Mesenchymal stem cell (in vitro differentiated cells and primary cell): Measurements from ENCODE around the gene PITHD1.

Experiments used
- DNase-seq: peaks from one replicate; pipeline ENCODE4 v3.0.0-alpha.2; 2013
- H2AFZ ChIP-seq: one replicate; pipeline ENCODE4 v1.6.1; 2013; ENCODE audit warnings: low read depth, mild to moderate bottlenecking, control low read depth, inconsistent platforms, low read length, moderate library complexity
- H2AK5ac ChIP-seq: 2 replicates; pipeline ENCODE4 v1.6.1; 2013; ENCODE audit warnings: low read length, moderate library complexity, mild to moderate bottlenecking, inconsistent platforms; ENCODE audit not compliant: severe bottlenecking
- H2BK120ac ChIP-seq: one replicate; pipeline ENCODE4 v1.6.1; 2013; ENCODE audit warnings: low read depth, mild to moderate bottlenecking, inconsistent platforms, low read length, moderate library complexity
- H2BK12ac ChIP-seq, 2 experiments: one replicate each; pipeline ENCODE4 v1.6.1; 2013; ENCODE audit warnings: inconsistent platforms in 2 of 2, low read length in 2 of 2, mild to moderate bottlenecking in 2 of 2, moderate library complexity in 2 of 2, control low read depth in 1 of 2
- H2BK15ac ChIP-seq: one replicate; pipeline ENCODE4 v1.6.1; 2013; ENCODE audit warnings: mild to moderate bottlenecking, low read depth, inconsistent platforms; ENCODE audit not compliant: poor library complexity, severe bottlenecking
- H2BK5ac ChIP-seq: 2 replicates; pipeline ENCODE4 v1.6.1; 2013; ENCODE audit warnings: low read depth, mild to moderate bottlenecking, low read length, control low read depth, inconsistent platforms; ENCODE audit not compliant: poor library complexity, severe bottlenecking
- H3K14ac ChIP-seq, 2 experiments: one replicate each; pipeline ENCODE4 v1.6.1; 2013; ENCODE audit warnings: inconsistent platforms in 2 of 2, low read length in 2 of 2, control low read depth in 1 of 2, mild to moderate bottlenecking in 1 of 2, moderate library complexity in 1 of 2
- H3K18ac ChIP-seq, 2 experiments: one replicate each; pipeline ENCODE4 v1.6.1; 2013; ENCODE audit warnings: inconsistent platforms in 2 of 2, low read length in 2 of 2, control low read depth in 1 of 2, low read depth in 1 of 2, mild to moderate bottlenecking in 1 of 2
- H3K23ac ChIP-seq, 2 experiments: one replicate each; pipeline ENCODE4 v1.6.1; 2013; ENCODE audit warnings: inconsistent platforms in 2 of 2, low read length in 2 of 2, mild to moderate bottlenecking in 2 of 2, moderate library complexity in 2 of 2, control low read depth in 1 of 2
- H3K27ac ChIP-seq: 2 replicates; pipeline ENCODE4 v1.5.1; 2013; ENCODE audit warnings: mild to moderate bottlenecking, moderate library complexity, low read length, control low read depth, inconsistent platforms; ENCODE audit not compliant: poor library complexity, severe bottlenecking
- H3K27me3 ChIP-seq, 2 experiments: 2 replicates each; pipeline versions ENCODE4 v1.6.1 to v1.7.0; 2013; ENCODE audit warnings: low read length in 2 of 2, mild to moderate bottlenecking in 2 of 2, moderate library complexity in 2 of 2, control low read depth in 1 of 2, inconsistent platforms in 1 of 2; ENCODE audit not compliant: control insufficient read depth in 1 of 2, insufficient read depth in 1 of 2
- H3K36me3 ChIP-seq, 2 experiments: 2 replicates each; pipeline versions ENCODE4 v1.6.1 to v1.7.0; 2013; ENCODE audit warnings: low read length in 2 of 2, control low read depth in 1 of 2, inconsistent platforms in 1 of 2, low read depth in 1 of 2, mild to moderate bottlenecking in 1 of 2; ENCODE audit not compliant: insufficient read depth in 2 of 2, control insufficient read depth in 1 of 2
- H3K4ac ChIP-seq, 2 experiments: one replicate each; pipeline ENCODE4 v1.6.1; 2013; ENCODE audit warnings: inconsistent platforms in 2 of 2, low read length in 2 of 2, mild to moderate bottlenecking in 2 of 2, moderate library complexity in 2 of 2, control low read depth in 1 of 2, low read depth in 1 of 2
- H3K4me1 ChIP-seq: 2 replicates; pipeline ENCODE4 v1.6.1; 2013; ENCODE audit warnings: low read depth, low read length, control low read depth; ENCODE audit not compliant: control insufficient read depth, insufficient read depth
- H3K4me2 ChIP-seq: 2 replicates; pipeline ENCODE4 v1.6.1; 2013; ENCODE audit warnings: low read length, mild to moderate bottlenecking, inconsistent platforms; ENCODE audit not compliant: poor library complexity, severe bottlenecking
- H3K4me3 ChIP-seq, 2 experiments: 2 replicates each; pipeline versions ENCODE4 v1.5.1 to v1.7.0; 2013; ENCODE audit warnings: low read length in 2 of 2, mild to moderate bottlenecking in 2 of 2, control low read depth in 1 of 2, low read depth in 1 of 2; ENCODE audit not compliant: insufficient read depth in 1 of 2
- H3K79me1 ChIP-seq: replicated peaks from 2 replicates; pipeline ENCODE4 v1.6.1; 2013; ENCODE audit warnings: mild to moderate bottlenecking, control low read depth, low read length, inconsistent platforms; ENCODE audit not compliant: poor library complexity, severe bottlenecking
- H3K9ac ChIP-seq: 2 replicates; pipeline ENCODE4 v1.7.0; 2013; ENCODE audit warnings: mild to moderate bottlenecking, low read length, moderate library complexity
- H3K9me3 ChIP-seq: 2 replicates; pipeline ENCODE4 v1.7.0; 2013; ENCODE audit warnings: mild to moderate bottlenecking, low read length; ENCODE audit not compliant: control insufficient read depth
- H4K8ac ChIP-seq: one replicate; pipeline ENCODE4 v1.6.1; 2013; ENCODE audit warnings: inconsistent platforms, mild to moderate bottlenecking, low read length, moderate library complexity
- H4K91ac ChIP-seq: one replicate; pipeline ENCODE4 v1.6.1; 2013; ENCODE audit warnings: mild to moderate bottlenecking, low read length, inconsistent platforms
- WGBS: methylation state at CpG from one replicate; pipeline ENCODE4 v1.1.7; 2013; ENCODE audit warnings: mixed read lengths; 5-methylcytosine and 5-hydroxymethylcytosine counted together

PITHD1 gene

DNA sequence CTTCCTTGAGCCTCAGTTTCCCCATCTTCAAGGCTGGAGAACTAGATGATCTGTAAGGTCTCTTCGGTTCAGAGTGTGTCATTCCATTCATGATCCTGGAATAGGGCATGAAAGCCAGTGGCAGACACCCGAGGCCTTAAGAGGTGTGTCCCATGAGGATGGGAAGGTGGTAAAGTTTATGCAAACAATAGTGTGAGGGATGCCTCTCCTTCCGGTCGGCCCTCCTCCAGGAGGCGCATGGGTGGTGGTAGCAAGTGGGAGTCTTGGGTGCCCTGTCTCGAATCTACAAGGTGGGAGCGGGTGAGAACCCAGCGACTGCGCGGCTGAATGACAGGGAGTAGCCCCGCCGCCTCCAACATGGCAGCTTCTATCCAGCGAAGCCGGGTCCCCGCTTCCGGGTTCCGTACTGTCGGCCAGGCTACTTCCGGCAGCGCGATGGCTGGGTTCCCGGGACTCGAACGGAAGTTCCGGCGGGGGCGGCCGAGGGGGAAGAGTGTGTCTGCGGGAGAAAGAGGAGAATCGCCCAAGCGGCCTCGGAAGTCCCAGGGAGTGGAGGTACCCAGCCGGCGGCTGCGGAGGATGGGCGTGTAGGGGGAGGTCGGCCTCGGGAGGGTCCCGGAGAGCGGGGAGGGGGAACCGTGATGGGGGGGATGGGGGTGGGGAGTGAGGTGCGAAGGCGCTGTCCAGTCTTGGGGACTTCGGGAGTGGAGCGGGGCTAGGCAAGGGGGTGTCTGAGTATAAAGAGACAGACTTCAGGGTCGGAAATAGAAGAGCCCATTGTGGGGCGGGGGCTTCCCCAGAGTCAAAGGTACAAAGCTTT is 12.7 kb downstream of the PITHD1 start, which contains the start of gene LYPLA2:
TSS of gene LYPLA2 (plus strand) at position 450 of the 820 bp plus-strand sequence. CDS start 1,538 bp downstream, outside the sequence.
- H2AFZ ChIP-seq, result peak within 1 kb of the TSS; percentile 55
- H2BK12ac ChIP-seq, result peak within 1 kb of the TSS; percentile 34 to 69
- peak within 1 kb of the TSS; percentile 49 for H2BK5ac ChIP-seq
- peaks cover 41 to 45% of the 10 kb centered on the region in 2 experiments for H3K36me3 ChIP-seq
- peak; percentile 93 for DNase-seq
- H3K4me1 ChIP-seq, result peaks cover 28% of the 10 kb centered on the region
- H2AK5ac ChIP-seq, result peak within 1 kb of the TSS; percentile 7
- H3K14ac ChIP-seq, result peak within 1 kb of the TSS in 1 of 2 experiments; percentile 57
- H3K4me2 ChIP-seq, result peak within 1 kb of the TSS; percentile 67
- no peaks in the 10 kb centered on the region for H3K27me3 ChIP-seq
- H3K27ac ChIP-seq, result peak within 1 kb of the TSS; percentile 87
- H3K79me1 ChIP-seq, result peaks cover 13% of the 10 kb centered on the region
- peak within 1 kb of the TSS in 1 of 2 experiments; percentile 84 for H3K23ac ChIP-seq
- H3K4me3 ChIP-seq, result peak within 1 kb of the TSS; percentile 82 to 99
- 1% methylated on average over 47 of the region's 47 CpGs for WGBS
- H2BK120ac ChIP-seq, result peak within 1 kb of the TSS; percentile 78
- H2BK15ac ChIP-seq, result peak within 1 kb of the TSS; percentile 13
- peak within 1 kb of the TSS; percentile 97 for H4K8ac ChIP-seq
- peak within 1 kb of the TSS; percentile 79 to 96 for H3K4ac ChIP-seq
- H3K9ac ChIP-seq, result peak within 1 kb of the TSS; percentile 94
- H3K18ac ChIP-seq, result peak within 1 kb of the TSS; percentile 80 to 94
- peak within 1 kb of the TSS; percentile 83 for H4K91ac ChIP-seq
- H3K9me3 ChIP-seq, result no peaks in the 10 kb centered on the region

- H4K8ac ChIP-seq, result no peak overlapping the region
- no peaks in the 10 kb centered on the region for H3K9me3 ChIP-seq
- peak overlapping the region in 1 of 2 experiments; percentile 57 for H3K14ac ChIP-seq
- peak overlapping the region; percentile 94 for H3K9ac ChIP-seq
- peak overlapping the region; percentile 64 for H3K4me2 ChIP-seq
- under 1% methylated on average over 15 of the region's 15 CpGs for WGBS
- no peak overlapping the region for H4K91ac ChIP-seq
- no peak for DNase-seq
- H3K4me3 ChIP-seq, result peak overlapping the region; percentile 82 to 99
- peak overlapping the region; percentile 55 for H2AFZ ChIP-seq
- H3K4ac ChIP-seq, result peak overlapping the region; percentile 41 to 63
- H3K36me3 ChIP-seq, result peaks cover 45 to 46% of the 10 kb centered on the region in 2 experiments
- peaks cover 18% of the 10 kb centered on the region for H3K79me1 ChIP-seq
- H3K27ac ChIP-seq, result peak overlapping the region; percentile 0
- peak overlapping the region in 1 of 2 experiments; percentile 84 for H3K23ac ChIP-seq
- no peak overlapping the region for H2BK15ac ChIP-seq
- H3K4me1 ChIP-seq, result peaks cover 30% of the 10 kb centered on the region
- no peak overlapping the region for H2BK12ac ChIP-seq
- peak overlapping the region; percentile 1 for H2AK5ac ChIP-seq
- peak overlapping the region; percentile 78 for H2BK120ac ChIP-seq
- H3K27me3 ChIP-seq, result no peaks in the 10 kb centered on the region
- H2BK5ac ChIP-seq, result peak overlapping the region; percentile 49
- H3K18ac ChIP-seq, result peak overlapping the region; percentile 7 to 80
Observed at GRCh38 chr1:23791516-23792047, 13.4 kb downstream of the PITHD1 start.

GRCh38 chr1:23792151-23792945 is 14.1 kb downstream of the PITHD1 start:
- no peak for DNase-seq
- H4K8ac ChIP-seq, result no peak overlapping the region
- H2AK5ac ChIP-seq, result peak overlapping the region; percentile 18
- H2BK5ac ChIP-seq, result no peak overlapping the region
- H3K23ac ChIP-seq, result peak overlapping the region in 1 of 2 experiments; percentile 68
- peak overlapping the region in 1 of 2 experiments; percentile 15 for H3K14ac ChIP-seq
- peak overlapping the region; percentile 64 for H3K4me2 ChIP-seq
- H4K91ac ChIP-seq, result peak overlapping the region; percentile 46
- H2BK120ac ChIP-seq, result no peak overlapping the region
- H3K36me3 ChIP-seq, result peaks cover 44 to 50% of the 10 kb centered on the region in 2 experiments
- no peak overlapping the region for H3K4ac ChIP-seq
- H2BK15ac ChIP-seq, result no peak overlapping the region
- peak overlapping the region; percentile 94 for H3K9ac ChIP-seq
- peak overlapping the region; percentile 82 to 99 for H3K4me3 ChIP-seq
- no peaks in the 10 kb centered on the region for H3K27me3 ChIP-seq
- H2AFZ ChIP-seq, result no peak overlapping the region
- H3K18ac ChIP-seq, result no peak overlapping the region
- peaks cover 33% of the 10 kb centered on the region for H3K4me1 ChIP-seq
- no peaks in the 10 kb centered on the region for H3K9me3 ChIP-seq
- 83% methylated on average over 17 of the region's 19 CpGs for WGBS
- H3K79me1 ChIP-seq, result peaks cover 20% of the 10 kb centered on the region
- H2BK12ac ChIP-seq, result peak overlapping the region in 1 of 2 experiments; percentile 16
- H3K27ac ChIP-seq, result peak overlapping the region; percentile 1
